Heart right ventricle (tissue), 16 donors: Measurements from ENCODE around the gene PTPRD. TPM values are rescaled to one million over a fixed set of nuclear protein-coding genes. Genes with fewer than 3 reads are reported as not detected.

ENCODE experiments used
- ATAC-seq, 8 donors: fragments of 200-7000 bp; cut with Tn5 transposase; one replicate each; pipeline ENCODE4 v1.9.1; 2020; ENCODE audit warnings: mild to moderate bottlenecking in 8 of 8, moderate library complexity in 8 of 8, moderate number of reproducible peaks in 1 of 8
- DNase-seq, 2 donors: peaks; one replicate each; pipeline ENCODE4 v3.0.0-alpha.2; 2020
- H3K27ac ChIP-seq, 10 donors: fragments of 200-600 bp; sonication (generic) in 2 of 10; one replicate each; pipeline versions ENCODE4 v1.5.0 to v1.8.0; 2020 to 2022; ENCODE audit warnings: mild to moderate bottlenecking in 3 of 10
- H3K27me3 ChIP-seq, 7 donors: fragments of 200-600 bp; one replicate each; pipeline ENCODE4 v1.8.0; 2021 to 2022; ENCODE audit warnings: mild to moderate bottlenecking in 2 of 7
- H3K36me3 ChIP-seq, 9 donors: fragments of 200-600 bp; sonication (generic) in 1 of 9; one replicate each; pipeline versions ENCODE4 v1.5.0 to v1.8.0; 2020 to 2022; ENCODE audit warnings: mild to moderate bottlenecking in 2 of 9
- H3K4me1 ChIP-seq, 9 donors: fragments of 200-600 bp; sonication (generic) in 1 of 9; one replicate each; pipeline versions ENCODE4 v1.5.0 to v1.8.0; 2020 to 2022; ENCODE audit warnings: mild to moderate bottlenecking in 4 of 9
- H3K4me3 ChIP-seq, 10 donors: fragments of 200-600 bp; sonication (generic) in 2 of 10; one replicate each; pipeline versions ENCODE4 v1.5.0 to v1.8.0; 2020 to 2022; ENCODE audit warnings: mild to moderate bottlenecking in 7 of 10, moderate library complexity in 2 of 10
- H3K9me3 ChIP-seq, 11 donors: fragments of 200-600 bp in 10 of 11; sonication (generic) in 2 of 11; one replicate each; pipeline versions ENCODE4 v1.5.0 to v1.8.0; 2013 to 2022; ENCODE audit warnings: mild to moderate bottlenecking in 2 of 11, control low read depth in 1 of 11, moderate library complexity in 1 of 11
- CTCF ChIP-seq, 9 donors: fragments of 200-600 bp; sonication (generic) in 2 of 9; IDR thresholded peaks; one replicate each; pipeline versions ENCODE4 v1.5.0 to v1.8.0; 2021 to 2022; ENCODE audit warnings: antibody characterized with exemption in 9 of 9, mild to moderate bottlenecking in 5 of 9, moderate library complexity in 1 of 9
- WGBS, 2 donors: extraction: QIAGEN DNeasy Blood & Tissue Kit; methylation state at CpG; one replicate each; pipeline ENCODE4 v1.1.7; 2013; ENCODE audit warnings: inconsistent platforms in 1 of 2; 5-methylcytosine and 5-hydroxymethylcytosine counted together
- intact Hi-C, 10 donors: fragments of 100-400 bp; cut with DNase I; formaldehyde crosslinking; loops; one replicate each; pipeline versions ENCODE4 v1.11.1 to v1.14.2; 2022
- polyA plus RNA-seq, 2 donors: library from polyadenylated mRNA; stranded (reverse); fragments of 200-250 nt; gene quantifications; one replicate each; pipeline ENCODE4 v1.2.3, GENCODE V29; 2013
- total RNA-seq, 10 donors: library from RNA; stranded (reverse); fragmentation: NEBNext Ultra II Directional in 3 of 10; extraction: Animal tissue kit (Norgen Biotek cat#: 25700) in 3 of 10; gene quantifications; one replicate each; pipeline versions ENCODE4 v1.2.1 to v1.2.4, GENCODE V29; 2021 to 2023
- donor health status: Arrhythmogenic right ventricular cardiomyopathy.
- donor health status: ischemic (EF 13 %, LVEDD 7.1; RV severe dilation, severe dysfunction).
- donor health status: healthy with polysubstance abuse.
- donor health status: DM: no; HTN: yes; CAD: no.
- donor health status: DM: no; HTN: no; CAD: no.
- donor health status: ischemic (EF 25% LVEDD 6.9; RV normal size, moderate dysfunction).
- donor health status: ischemic (EF 25% LVEDD 5.7; RV mildly dilated, moderate dysfunction).
- donor health status: healthy.
- donor health status: DM: yes; HTN: yes; CAD: no.
- donor health status: Ischemic cardiomyopathy.
- donor health status: ischemic (EF 35%, LVEDD 5.7; RV mildly dilated, moderate dysfunction).
- donor health status: nonischemic (EF 11% LVEDD 7.7; RV severe dilation, severe dysfunction).
- donor health status: DM: yes; HTN: yes; CAD: no.
- donor health status: PGD.
- donor health status: ischemic (EF 29% LVEDD 5.4; RV normal size, mild dysfunction).
- donor health status: nonischemic (EF 23%, LVEDD 6.1; RV moderate dilation, normal function).

PTPRD gene
- total and polyA plus RNA-seq, 12 donors, result 1.4 to 25.2 (median 13.0) TPM

DNA sequence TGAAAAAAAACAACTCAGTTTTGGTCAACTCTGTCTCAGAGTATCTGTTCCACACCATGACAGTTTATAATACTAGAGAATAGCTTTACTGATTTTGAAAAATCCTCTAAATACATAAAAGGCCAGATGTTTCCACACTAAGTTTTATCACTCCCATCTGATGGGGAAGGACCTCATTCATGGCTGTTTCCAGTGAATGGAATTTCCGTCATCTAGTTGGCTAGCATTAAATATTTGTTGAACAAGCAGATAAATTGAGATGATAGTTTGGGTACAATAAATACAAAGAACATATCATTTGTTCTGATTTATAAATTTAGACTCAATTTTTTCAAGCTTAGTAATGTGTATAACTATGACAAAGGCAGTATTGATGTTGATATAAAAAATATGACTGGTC is 408.5 kb downstream of the PTPRD start:
- Histone ChIP-seq H3K27ac (no peak overlapping the region), H3K4me1 (no peaks in the 10 kb centered on the region), H3K4me3 (no peak overlapping the region), H3K27me3 (no peaks in the 10 kb centered on the region), H3K36me3 (no peaks in the 10 kb centered on the region), H3K9me3 (no peaks in the 10 kb centered on the region)
- intact Hi-C loops, result no loop called here
- DNase-seq (no peak), ATAC-seq (no peak)
- 66 to 71% methylated on average over 1 of the region's 1 CpG for WGBS, 2 donors
- no peak for TF ChIP-seq CTCF (IDR thresholded peaks at IDR 0.05)

DNA sequence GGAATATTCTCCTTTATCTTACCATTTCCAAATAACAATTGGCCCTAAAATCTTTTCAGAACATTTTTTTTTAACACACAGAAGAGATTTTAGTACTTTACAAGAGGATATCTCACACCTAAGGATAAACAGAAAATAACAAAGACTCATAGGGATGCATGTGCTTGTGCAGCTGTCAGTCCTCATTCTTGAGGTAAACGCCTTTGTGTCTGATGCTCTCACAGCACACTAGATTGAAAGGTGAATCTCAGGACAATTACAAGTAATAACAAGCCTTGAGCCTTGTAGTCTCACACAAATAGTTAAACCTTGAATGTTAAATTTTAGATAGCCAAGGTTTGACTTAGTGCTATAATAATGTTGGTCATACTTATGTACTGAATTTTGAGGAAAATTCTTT is 439.2 kb downstream of the PTPRD start:
- Histone ChIP-seq H3K36me3 (no peaks in the 10 kb centered on the region), H3K4me1 (no peaks in the 10 kb centered on the region), H3K27me3 (no peaks in the 10 kb centered on the region), H3K9me3 (no peaks in the 10 kb centered on the region), H3K4me3 (no peak overlapping the region), H3K27ac (no peak overlapping the region)
- no peak for ATAC-seq
- DNase-seq, result no peak
- WGBS, 2 donors, result 58 to 69% methylated on average over 1 of the region's 1 CpG
- TF ChIP-seq CTCF (IDR thresholded peaks at IDR 0.05), result no peak
- intact Hi-C loops, result no loop called here

- Histone ChIP-seq H3K4me1 (no peaks in the 10 kb centered on the region), H3K27me3 (no peaks in the 10 kb centered on the region), H3K27ac (no peak overlapping the region), H3K4me3 (no peak overlapping the region), H3K9me3 (no peaks in the 10 kb centered on the region), H3K36me3 (no peaks in the 10 kb centered on the region)
- ATAC-seq (no peak), DNase-seq (no peak)
- WGBS, 2 donors, result 32 to 39% methylated on average over 2 of the region's 2 CpGs
- intact Hi-C loops, result no loop called here
- TF ChIP-seq CTCF (IDR thresholded peaks at IDR 0.05), result no peak
Observed at GRCh38 chr9:10172476-10172875, 440.3 kb downstream of the PTPRD start.

DNA sequence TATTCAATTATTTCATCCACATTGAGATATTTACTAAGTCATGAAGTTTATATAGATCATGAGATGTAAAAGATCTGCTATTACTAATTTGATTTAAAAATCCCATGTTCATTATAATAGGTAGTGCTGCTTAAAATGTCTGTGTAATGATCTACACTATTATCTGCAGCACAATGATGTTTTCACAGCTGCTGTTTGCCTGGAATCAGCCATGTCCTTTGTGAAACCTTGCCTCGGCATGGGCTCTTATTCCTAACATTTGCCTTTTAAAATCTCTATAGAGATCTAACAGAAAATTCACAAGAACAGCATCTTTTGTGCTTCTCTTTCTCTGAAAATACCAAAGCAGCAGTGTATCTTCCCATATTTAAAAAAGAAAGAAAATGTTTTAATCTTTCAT is 444.6 kb downstream of the PTPRD start:
- TF ChIP-seq CTCF (IDR thresholded peaks at IDR 0.05), result no peak
- H3K9me3 ChIP-seq, result no peaks in the 10 kb centered on the region
- no peak overlapping the region for H3K4me3 ChIP-seq
- no peak for DNase-seq
- no peaks in the 10 kb centered on the region for H3K4me1 ChIP-seq
- ATAC-seq, result no peak
- no peaks in the 10 kb centered on the region for H3K36me3 ChIP-seq
- no peaks in the 10 kb centered on the region for H3K27me3 ChIP-seq
- WGBS, 2 donors, result 46 to 60% methylated on average over 1 of the region's 1 CpG
- H3K27ac ChIP-seq, result no peak overlapping the region
- intact Hi-C loops, result no loop called here

GRCh38 chr9:10148796-10149195 is 464.0 kb downstream of the PTPRD start:
- no peaks in the 10 kb centered on the region for H3K4me1 ChIP-seq
- no peaks in the 10 kb centered on the region for H3K27me3 ChIP-seq
- DNase-seq (no peak), ATAC-seq (no peak)
- no peaks in the 10 kb centered on the region for H3K36me3 ChIP-seq
- H3K4me3 ChIP-seq, result no peak overlapping the region
- no peak overlapping the region for H3K27ac ChIP-seq
- H3K9me3 ChIP-seq, result peaks cover 0 to 7% (median 0%) of the 10 kb centered on the region in 11 donors
- intact Hi-C loops, result no loop called here
- no peak for TF ChIP-seq CTCF (IDR thresholded peaks at IDR 0.05)
